ENCODE results near the gene IL1RAPL2.

GRCh38 chrX:105101378-105101777, 535.4 kb downstream of the IL1RAPL2 start:
- no peak for TF ChIP-seq CTCF (IDR thresholded peaks at IDR 0.05)
- no peak for TF ChIP-seq HOXA7 (CRISPR knock-in tag; IDR thresholded peaks at IDR 0.05)
- no peak for TF ChIP-seq BHLHE40 (IDR thresholded peaks at IDR 0.05; ENCODE audit: low read depth, low read length)
- TF ChIP-seq EHMT2 (IDR thresholded peaks at IDR 0.05; ENCODE audit: low read depth): no peak
- TF ChIP-seq POLR2A (IDR thresholded peaks at IDR 0.05; ENCODE audit: low read length): no peak
- no peak for TF ChIP-seq PBX3 (IDR thresholded peaks at IDR 0.05)
